HepG2 (cell line): ENCODE measurements around the gene NNMT. TPM values are rescaled to one million over a fixed set of nuclear protein-coding genes. Genes with fewer than 3 reads are reported as not detected.

ENCODE experiments used
- ATAC-seq: fragments of 200-7000 bp; cut with Tn5 transposase; 3 replicates; pipeline ENCODE4 v1.9.1; 2020; ENCODE audit warnings: mild to moderate bottlenecking, moderate library complexity
- BruUV-seq: library from RNA; stranded (reverse); fragments of 400-500 nt; replicated peaks from 2 replicates; lab custom pipeline; 2021; lab: Mats Ljungman, UMichigan
- CTCF ChIA-PET: fragments of 300-600 bp; formaldehyde crosslinking; extraction: SDS; loops from one replicate; lab custom pipeline; 2021; ENCODE audit warnings: low total read pairs, inconsistent platforms, low intra/inter-chr PET ratio; lab: Yijun Ruan, JAX
- POLR2A ChIA-PET: fragments of 350-600 bp; sonication (Branson Sonifier 250); formaldehyde crosslinking; loops from one replicate; lab custom pipeline; 2020; ENCODE audit warnings: antibody characterized with exemption, inconsistent platforms; lab: Yijun Ruan, JAX
- DNase-seq: peaks from one replicate; pipeline ENCODE4 v3.0.0-alpha.2; 2015; ENCODE audit warnings: low spot score
- FAIRE-seq: peaks from 3 replicates; lab custom pipeline; 2011; peaks lifted over from hg19 to GRCh38; lab: Jason Lieb, UNC
- H2AFZ ChIP-seq: one replicate; pipeline ENCODE4 v1.6.1; 2011; ENCODE audit warnings: low read length, inconsistent platforms
- H3K27ac ChIP-seq: fragments of 300-600 bp; 3 replicates; pipeline ENCODE4 v1.8.0; 2011; ENCODE audit warnings: mixed run types, mild to moderate bottlenecking, mixed read lengths, low read length, inconsistent platforms; ENCODE audit not compliant: insufficient read depth; ENCODE audit errors: extremely low read length
- H3K27me3 ChIP-seq, 2 experiments: fragments of 200-600 bp in 1 of 2; 2 replicates in 1 of 2; 3 replicates in 1 of 2; pipeline versions ENCODE4 v1.6.0 to v1.8.0; 2011; ENCODE audit warnings: low read length in 2 of 2, mild to moderate bottlenecking in 2 of 2, moderate library complexity in 2 of 2, inconsistent platforms in 1 of 2; ENCODE audit not compliant: insufficient read depth in 2 of 2, control insufficient read depth in 1 of 2
- H3K36me3 ChIP-seq, 2 experiments: fragments of 200-600 bp in 1 of 2; replicated peaks in 1 of 2; 2 replicates in 1 of 2; 3 replicates in 1 of 2; pipeline versions ENCODE4 v1.5.1 to v1.8.0; 2011; ENCODE audit warnings: low read length in 2 of 2, inconsistent platforms in 1 of 2; ENCODE audit not compliant: insufficient read depth in 2 of 2, control insufficient read depth in 1 of 2
- H3K4me1 ChIP-seq: 2 replicates; pipeline ENCODE4 v1.5.1; 2012; ENCODE audit warnings: low read length, inconsistent platforms; ENCODE audit not compliant: insufficient read depth
- H3K4me2 ChIP-seq: 2 replicates; pipeline ENCODE4 v1.6.0; 2011; ENCODE audit warnings: low read depth, low read length, inconsistent platforms
- H3K4me3 ChIP-seq, 3 experiments: fragments of 200-600 bp in 1 of 3; sonication (generic), shearing (Covaris generic) in 1 of 3; replicated peaks in 1 of 3; 2 replicates each; pipeline ENCODE4 v1.5.1; 2011 to 2016; ENCODE audit warnings: low read length in 3 of 3, inconsistent platforms in 2 of 3, low read depth in 2 of 3, mild to moderate bottlenecking in 2 of 3, control low read depth in 1 of 3, mixed read lengths in 1 of 3; ENCODE audit not compliant: insufficient read depth in 1 of 3
- H3K79me2 ChIP-seq: one replicate; pipeline ENCODE4 v1.6.1; 2011; ENCODE audit warnings: low read length, inconsistent platforms; ENCODE audit not compliant: insufficient read depth
- H3K9ac ChIP-seq: 2 replicates; pipeline ENCODE4 v1.6.0; 2011; ENCODE audit warnings: mild to moderate bottlenecking, low read depth, low read length, inconsistent platforms; ENCODE audit not compliant: insufficient read depth
- H3K9me3 ChIP-seq: 2 replicates; pipeline ENCODE4 v1.5.1; 2012; ENCODE audit warnings: mild to moderate bottlenecking, low read length
- H4K20me1 ChIP-seq: 2 replicates; pipeline ENCODE4 v1.6.0; 2011; ENCODE audit warnings: inconsistent platforms, mild to moderate bottlenecking, low read length, moderate library complexity; ENCODE audit not compliant: insufficient read depth
- CREB1 ChIP-seq, 2 experiments: fragments of 450-650 bp in 1 of 2; IDR thresholded peaks; 2 replicates each; pipeline ENCODE4 v1.6.1; 2016 to 2017; ENCODE audit warnings: control low read depth in 1 of 2, mild to moderate bottlenecking in 1 of 2, missing compliant biosample characterization in 1 of 2, missing genetic modification characterization in 1 of 2
- KAT8 ChIP-seq: IDR thresholded peaks from 2 replicates; pipeline ENCODE4 v1.6.1; 2016; ENCODE audit warnings: missing genetic modification reagents, missing compliant biosample characterization
- LBX2 ChIP-seq: sonication (generic); formaldehyde crosslinking; IDR thresholded peaks from 2 replicates; pipeline ENCODE4 v1.5.0; 2020; ENCODE audit warnings: missing genetic modification reagents, mild to moderate bottlenecking, borderline replicate concordance
- PITX1 ChIP-seq: sonication (generic); formaldehyde crosslinking; IDR thresholded peaks from 2 replicates; pipeline ENCODE4 v1.5.1; 2020; ENCODE audit warnings: mild to moderate bottlenecking, missing genetic modification reagents
- REXO4 ChIP-seq: sonication (generic); formaldehyde crosslinking; IDR thresholded peaks from 2 replicates; pipeline ENCODE4 v1.8.0; 2022; ENCODE audit warnings: missing genetic modification reagents, mild to moderate bottlenecking, borderline replicate concordance
- RFXAP ChIP-seq: sonication (generic); formaldehyde crosslinking; IDR thresholded peaks from 2 replicates; pipeline ENCODE4 v1.4.0; 2020; ENCODE audit warnings: missing genetic modification reagents, borderline replicate concordance
- TBL1XR1 ChIP-seq: fragments of 150-350 bp; IDR thresholded peaks from 2 replicates; pipeline ENCODE4 v1.6.1; 2014; ENCODE audit warnings: borderline replicate concordance, low read length; ENCODE audit not compliant: partially characterized antibody
- TOPORS ChIP-seq: sonication (generic); formaldehyde crosslinking; IDR thresholded peaks from 2 replicates; pipeline ENCODE4 v1.8.0; 2023; ENCODE audit warnings: mild to moderate bottlenecking, missing genetic modification reagents
- ZKSCAN1 ChIP-seq: fragments of 150-350 bp; IDR thresholded peaks from 2 replicates; pipeline ENCODE4 v1.6.1; 2014; ENCODE audit warnings: low read length
- ZNF335 ChIP-seq: sonication (generic); formaldehyde crosslinking; IDR thresholded peaks from 2 replicates; pipeline ENCODE4 v1.4.0; 2020; ENCODE audit warnings: missing genetic modification reagents
- ZNF652 ChIP-seq: IDR thresholded peaks from 2 replicates; pipeline ENCODE4 v1.6.1; 2016; ENCODE audit warnings: low read depth, borderline replicate concordance
- ZNF773 ChIP-seq: sonication (generic); formaldehyde crosslinking; IDR thresholded peaks from 2 replicates; pipeline ENCODE4 v1.4.0; 2020; ENCODE audit warnings: missing genetic modification reagents, borderline replicate concordance
- ZNF777 ChIP-seq: sonication (generic); formaldehyde crosslinking; IDR thresholded peaks from 2 replicates; pipeline ENCODE4 v1.4.0; 2020; ENCODE audit warnings: missing genetic modification reagents
- WGBS: methylation state at CpG from one replicate; pipeline ENCODE4 v1.1.6; 2017; ENCODE audit warnings: low lambda C conversion rate; 5-methylcytosine and 5-hydroxymethylcytosine counted together
- in situ Hi-C: cut with HindIII; loops from 2 replicates; pipeline ENCODE4 v1.10.0; 2017; ENCODE audit warnings: low pct_unique_long_range_greater_than_20kb; ENCODE audit not compliant: extremely low pct_ligation_motif_present
- intact Hi-C: fragments of 100-400 bp; cut with micrococcal nuclease; formaldehyde crosslinking; loops from one replicate; pipeline ENCODE4 v1.10.0; 2022; ENCODE audit not compliant: unreplicated experiment
- polyA plus RNA-seq, 8 experiments: library from polyadenylated mRNA; depleted of rRNA in 3 of 8; stranded (reverse) in 7 of 8; unstranded in 1 of 8; fragments of >200 nt; fragmentation: Illumina TruSeq in 4 of 8; extraction: Trizol in 4 of 8; gene quantifications; 2 replicates each; pipeline versions ENCODE4 v1.2.1 to v1.2.3, GENCODE V29; 2011 to 2016; ENCODE audit warnings: low read depth in 4 of 8, missing spikeins in 1 of 8, mixed read lengths in 1 of 8; ENCODE audit not compliant: insufficient read depth in 1 of 8
- total RNA-seq, 5 experiments: library from RNA; depleted of rRNA; stranded (reverse); fragments of >200 nt; fragmentation: Illumina TruSeq; extraction: Trizol; gene quantifications; 2 replicates each; pipeline ENCODE4 v1.2.3, GENCODE V29; 2016; ENCODE audit warnings: low read depth in 1 of 5
- TF ChIP-seq, protein P1 (sequence below): sonication (generic); formaldehyde crosslinking; IDR thresholded peaks from 2 replicates; pipeline ENCODE4 v1.5.0; 2020; ENCODE audit warnings: missing genetic modification reagents
- TF ChIP-seq, protein P2 (sequence below): IDR thresholded peaks from 2 replicates; pipeline ENCODE4 v1.6.1; 2016; ENCODE audit warnings: low read depth, missing genetic modification reagents, missing compliant biosample characterization

Gene NNMT
- total and polyA plus RNA-seq, 2 of the 13 experiments (the other 11 are each of a cell fraction or from before 2014, with no cell fraction given): 0.13 TPM; not detected in 1

- FAIRE-seq (no peak), ATAC-seq (no peak), DNase-seq (no peak)
- intact Hi-C loops (no loop called here), in situ Hi-C loops (loop anchor here (25.0 kb wide), 1 partner anchor 243 kb away; the partner anchor contains the start of gene NXPE4)
- Histone ChIP-seq H4K20me1 (no peaks in the 10 kb centered on the region), H3K27me3 (peaks cover 0 to 14% of the 10 kb centered on the region in 2 experiments; a peak in 2 of 5 replicates), H2AFZ (no peak overlapping the region), H3K9ac (no peak overlapping the region), H3K4me1 (no peaks in the 10 kb centered on the region), H3K79me2 (no peaks in the 10 kb centered on the region), H3K4me2 (no peak overlapping the region), H3K9me3 (no peaks in the 10 kb centered on the region), H3K36me3 (no peaks in the 10 kb centered on the region), H3K27ac (no peak overlapping the region), H3K4me3 (no peak overlapping the region)
- TF ChIP-seq TBL1XR1 (no peak), ZNF777 (CRISPR knock-in tag) (no peak), CREB1 (IDR thresholded peaks at IDR 0.05) (no peak), CREB1 (CRISPR knock-in tag; IDR thresholded peaks at IDR 0.05) (no peak), ZKSCAN1 (no peak), ZNF773 (CRISPR knock-in tag) (no peak), REXO4 (CRISPR knock-in tag) (no peak), LBX2 (CRISPR knock-in tag) (no peak), TOPORS (no peak), PITX1 (CRISPR knock-in tag) (no peak), RFXAP (CRISPR knock-in tag) (no peak), ZNF335 (CRISPR knock-in tag) (no peak), KAT8 (CRISPR knock-in tag) (no peak), ZNF652 (CRISPR knock-in tag) (no peak)
- TF ChIP-seq, protein P1, sequence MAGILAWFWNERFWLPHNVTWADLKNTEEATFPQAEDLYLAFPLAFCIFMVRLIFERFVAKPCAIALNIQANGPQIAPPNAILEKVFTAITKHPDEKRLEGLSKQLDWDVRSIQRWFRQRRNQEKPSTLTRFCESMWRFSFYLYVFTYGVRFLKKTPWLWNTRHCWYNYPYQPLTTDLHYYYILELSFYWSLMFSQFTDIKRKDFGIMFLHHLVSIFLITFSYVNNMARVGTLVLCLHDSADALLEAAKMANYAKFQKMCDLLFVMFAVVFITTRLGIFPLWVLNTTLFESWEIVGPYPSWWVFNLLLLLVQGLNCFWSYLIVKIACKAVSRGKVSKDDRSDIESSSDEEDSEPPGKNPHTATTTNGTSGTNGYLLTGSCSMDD (CRISPR knock-in tag): no peak
- TF ChIP-seq, protein P2, sequence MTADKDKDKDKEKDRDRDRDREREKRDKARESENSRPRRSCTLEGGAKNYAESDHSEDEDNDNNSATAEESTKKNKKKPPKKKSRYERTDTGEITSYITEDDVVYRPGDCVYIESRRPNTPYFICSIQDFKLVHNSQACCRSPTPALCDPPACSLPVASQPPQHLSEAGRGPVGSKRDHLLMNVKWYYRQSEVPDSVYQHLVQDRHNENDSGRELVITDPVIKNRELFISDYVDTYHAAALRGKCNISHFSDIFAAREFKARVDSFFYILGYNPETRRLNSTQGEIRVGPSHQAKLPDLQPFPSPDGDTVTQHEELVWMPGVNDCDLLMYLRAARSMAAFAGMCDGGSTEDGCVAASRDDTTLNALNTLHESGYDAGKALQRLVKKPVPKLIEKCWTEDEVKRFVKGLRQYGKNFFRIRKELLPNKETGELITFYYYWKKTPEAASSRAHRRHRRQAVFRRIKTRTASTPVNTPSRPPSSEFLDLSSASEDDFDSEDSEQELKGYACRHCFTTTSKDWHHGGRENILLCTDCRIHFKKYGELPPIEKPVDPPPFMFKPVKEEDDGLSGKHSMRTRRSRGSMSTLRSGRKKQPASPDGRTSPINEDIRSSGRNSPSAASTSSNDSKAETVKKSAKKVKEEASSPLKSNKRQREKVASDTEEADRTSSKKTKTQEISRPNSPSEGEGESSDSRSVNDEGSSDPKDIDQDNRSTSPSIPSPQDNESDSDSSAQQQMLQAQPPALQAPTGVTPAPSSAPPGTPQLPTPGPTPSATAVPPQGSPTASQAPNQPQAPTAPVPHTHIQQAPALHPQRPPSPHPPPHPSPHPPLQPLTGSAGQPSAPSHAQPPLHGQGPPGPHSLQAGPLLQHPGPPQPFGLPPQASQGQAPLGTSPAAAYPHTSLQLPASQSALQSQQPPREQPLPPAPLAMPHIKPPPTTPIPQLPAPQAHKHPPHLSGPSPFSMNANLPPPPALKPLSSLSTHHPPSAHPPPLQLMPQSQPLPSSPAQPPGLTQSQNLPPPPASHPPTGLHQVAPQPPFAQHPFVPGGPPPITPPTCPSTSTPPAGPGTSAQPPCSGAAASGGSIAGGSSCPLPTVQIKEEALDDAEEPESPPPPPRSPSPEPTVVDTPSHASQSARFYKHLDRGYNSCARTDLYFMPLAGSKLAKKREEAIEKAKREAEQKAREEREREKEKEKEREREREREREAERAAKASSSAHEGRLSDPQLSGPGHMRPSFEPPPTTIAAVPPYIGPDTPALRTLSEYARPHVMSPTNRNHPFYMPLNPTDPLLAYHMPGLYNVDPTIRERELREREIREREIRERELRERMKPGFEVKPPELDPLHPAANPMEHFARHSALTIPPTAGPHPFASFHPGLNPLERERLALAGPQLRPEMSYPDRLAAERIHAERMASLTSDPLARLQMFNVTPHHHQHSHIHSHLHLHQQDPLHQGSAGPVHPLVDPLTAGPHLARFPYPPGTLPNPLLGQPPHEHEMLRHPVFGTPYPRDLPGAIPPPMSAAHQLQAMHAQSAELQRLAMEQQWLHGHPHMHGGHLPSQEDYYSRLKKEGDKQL (CRISPR knock-in tag): no peak
- ChIA-PET CTCF (no interaction called here), POLR2A (no interaction called here)
- 42% methylated on average over 4 of the region's 4 CpGs for WGBS
- no TSS peak for BruUV-seq
Measured at GRCh38 chr11:114344494-114344893, 48.3 kb downstream of the NNMT start.
